ENCODE data around the gene ATP5MK. TPM values are rescaled to one million over a fixed set of nuclear protein-coding genes. Genes with fewer than 3 reads are reported as not detected.
A peak's percentile ranks its signal among the peaks of the same experiment; 100 is the strongest.
"Not testable (repeated sequence)": the region's sequence is repeated elsewhere in the genome, so short reads cannot be mapped to it uniquely, and the experiment has no call there.

Gene ATP5MK
- total and polyA plus RNA-seq, 9 donors, result 133 to 386 (median 193) TPM

GRCh38 chr10:103417601-103418000, 21.3 kb upstream of the ATP5MK start:
- H3K36me3 ChIP-seq, result no peaks in the 10 kb centered on the region
- no peaks in the 10 kb centered on the region for H3K27me3 ChIP-seq
- H3K4me3 ChIP-seq, result no peak overlapping the region
- intact Hi-C loops (cut with DNase I), result loop anchor here in 3 of 4 donors (2.0 to 10.0 kb wide), 3 partner anchors 67 to 267 kb away; no protein-coding TSS in a partner anchor
- TF ChIP-seq POLR2A (IDR thresholded peaks at IDR 0.05), result no peak
- TF ChIP-seq, protein P1, sequence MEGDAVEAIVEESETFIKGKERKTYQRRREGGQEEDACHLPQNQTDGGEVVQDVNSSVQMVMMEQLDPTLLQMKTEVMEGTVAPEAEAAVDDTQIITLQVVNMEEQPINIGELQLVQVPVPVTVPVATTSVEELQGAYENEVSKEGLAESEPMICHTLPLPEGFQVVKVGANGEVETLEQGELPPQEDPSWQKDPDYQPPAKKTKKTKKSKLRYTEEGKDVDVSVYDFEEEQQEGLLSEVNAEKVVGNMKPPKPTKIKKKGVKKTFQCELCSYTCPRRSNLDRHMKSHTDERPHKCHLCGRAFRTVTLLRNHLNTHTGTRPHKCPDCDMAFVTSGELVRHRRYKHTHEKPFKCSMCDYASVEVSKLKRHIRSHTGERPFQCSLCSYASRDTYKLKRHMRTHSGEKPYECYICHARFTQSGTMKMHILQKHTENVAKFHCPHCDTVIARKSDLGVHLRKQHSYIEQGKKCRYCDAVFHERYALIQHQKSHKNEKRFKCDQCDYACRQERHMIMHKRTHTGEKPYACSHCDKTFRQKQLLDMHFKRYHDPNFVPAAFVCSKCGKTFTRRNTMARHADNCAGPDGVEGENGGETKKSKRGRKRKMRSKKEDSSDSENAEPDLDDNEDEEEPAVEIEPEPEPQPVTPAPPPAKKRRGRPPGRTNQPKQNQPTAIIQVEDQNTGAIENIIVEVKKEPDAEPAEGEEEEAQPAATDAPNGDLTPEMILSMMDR (IDR thresholded peaks at IDR 0.05), result no peak
- TF ChIP-seq EP300 (IDR thresholded peaks at IDR 0.05), result no peak
- no peaks in the 10 kb centered on the region for H3K4me1 ChIP-seq (ENCODE audit: insufficient read depth)
- WGBS, 3 donors, result 73 to 83% (median 78%) methylated on average over 5 of the region's 5 CpGs
- no peak overlapping the region for H3K27ac ChIP-seq
- no peak for DNase-seq
- no peaks in the 10 kb centered on the region for H3K9me3 ChIP-seq

DNA sequence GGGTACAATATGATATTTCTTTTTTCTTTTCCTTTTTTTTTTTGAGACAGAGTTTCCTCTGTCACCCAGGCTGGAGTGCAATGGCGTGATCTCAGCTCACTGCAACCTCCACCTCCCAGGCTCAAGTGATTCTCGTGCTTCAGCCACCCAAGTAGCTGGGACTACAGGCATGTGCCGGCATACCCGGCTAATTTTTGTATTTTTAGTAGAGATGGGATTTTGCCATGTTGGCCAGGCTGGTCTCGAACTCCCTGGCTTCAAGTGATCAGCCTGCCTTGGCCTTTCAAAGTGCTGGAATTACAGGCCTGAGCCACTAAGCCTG, 20.8 kb upstream of the ATP5MK start:
- DNase-seq; H3K36me3 ChIP-seq; H3K27me3 ChIP-seq; H3K4me3 ChIP-seq; H3K27ac ChIP-seq; H3K9me3 ChIP-seq; H3K4me1 ChIP-seq (ENCODE audit: insufficient read depth): not testable (repeated sequence)
- intact Hi-C loops (cut with DNase I), result loop anchor here in 3 of 4 donors (2.0 to 10.0 kb wide), 3 partner anchors 68 to 268 kb away; no protein-coding TSS in a partner anchor
- 78 to 81% (median 79%) methylated on average over 5 of the region's 5 CpGs for WGBS, 3 donors

DNA sequence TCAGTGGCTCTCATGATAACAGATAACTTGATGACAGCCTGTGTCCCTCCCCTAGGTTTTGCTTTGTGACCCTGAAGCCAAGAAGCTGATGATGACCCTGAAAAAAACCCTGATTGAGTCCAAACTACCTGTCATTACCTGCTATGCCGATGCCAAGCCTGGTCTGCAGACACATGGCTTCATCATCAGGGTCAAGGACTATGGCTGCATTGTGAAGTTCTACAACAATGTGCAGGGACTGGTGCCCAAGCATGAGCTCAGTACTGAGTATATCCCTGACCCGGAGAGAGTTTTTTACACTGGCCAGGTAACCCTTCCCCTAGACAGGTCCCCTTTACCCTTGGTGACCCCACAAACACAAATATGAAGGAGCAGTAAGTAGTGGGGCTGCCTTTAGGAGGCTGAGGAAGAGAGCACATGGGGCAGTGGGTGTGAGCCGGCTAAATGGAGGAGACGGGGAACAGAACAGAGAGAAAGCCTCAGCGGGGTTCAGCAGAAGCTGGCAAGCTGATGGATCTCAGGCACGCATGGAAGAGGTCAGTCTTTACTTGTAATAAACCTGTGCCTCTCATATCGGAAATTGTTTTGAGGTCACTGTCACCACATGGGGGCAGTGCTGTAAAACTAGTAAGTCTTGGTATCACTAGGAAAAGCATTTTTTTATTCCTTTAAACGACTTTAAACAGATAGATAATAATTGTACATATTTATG, 20.3 kb upstream of the ATP5MK start:
- intact Hi-C loops (cut with DNase I), result loop anchor here in 3 of 4 donors (2.0 to 10.0 kb wide), 3 partner anchors 68 to 268 kb away; no protein-coding TSS in a partner anchor
- no peak overlapping the region for H3K4me3 ChIP-seq
- H3K4me1 ChIP-seq (ENCODE audit: insufficient read depth), result no peaks in the 10 kb centered on the region
- H3K27ac ChIP-seq, result no peak overlapping the region
- no peaks in the 10 kb centered on the region for H3K9me3 ChIP-seq
- whole genome bisulfite sequencing, 3 donors, result 12 to 22% (median 20%) methylated on average over 8 of the region's 8 CpGs
- TF ChIP-seq, protein P1 (IDR thresholded peaks at IDR 0.05), result peak; percentile 77 to 84 (median 79)
- TF ChIP-seq EP300 (IDR thresholded peaks at IDR 0.05) (no peak), POLR2A (IDR thresholded peaks at IDR 0.05) (no peak)
- no peaks in the 10 kb centered on the region for H3K27me3 ChIP-seq
- H3K36me3 ChIP-seq, result no peaks in the 10 kb centered on the region
- DNase-seq, result peak; percentile 61 to 83 (median 68)

DNA sequence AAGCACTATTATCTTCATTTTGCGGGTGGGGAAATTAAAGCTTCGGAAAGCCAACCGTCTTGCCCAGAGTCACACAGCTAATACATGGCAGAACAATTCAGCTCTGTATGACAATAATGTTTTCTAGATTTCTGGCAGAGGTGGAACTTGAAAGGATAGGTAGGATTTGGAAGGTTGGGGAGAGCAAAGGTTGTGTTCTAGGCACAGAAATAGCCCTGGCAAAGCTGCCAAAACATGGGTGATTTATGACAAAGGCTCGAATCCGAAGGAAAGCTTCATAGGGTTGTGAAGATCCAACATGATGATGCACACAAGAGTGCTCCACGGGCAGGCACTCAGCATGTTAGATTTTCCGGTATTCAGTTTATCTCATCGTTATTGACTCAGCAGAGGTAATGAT, 19.3 kb upstream of the ATP5MK start:
- 55 to 65% (median 64%) methylated on average over 8 of the region's 8 CpGs for WGBS, 3 donors
- Histone ChIP-seq H3K9me3 (no peaks in the 10 kb centered on the region), H3K36me3 (no peaks in the 10 kb centered on the region), H3K27ac (no peak overlapping the region), H3K4me1 (ENCODE audit: insufficient read depth) (no peaks in the 10 kb centered on the region), H3K4me3 (no peak overlapping the region), H3K27me3 (no peaks in the 10 kb centered on the region)
- intact Hi-C loops (cut with DNase I), result loop anchor here in 1 of 4 donors (10.0 kb wide), 2 partner anchors 179 to 269 kb away; no protein-coding TSS in a partner anchor
- TF ChIP-seq, protein P1 (IDR thresholded peaks at IDR 0.05), result no peak
- no peak for TF ChIP-seq EP300 (IDR thresholded peaks at IDR 0.05)
- no peak for TF ChIP-seq POLR2A (IDR thresholded peaks at IDR 0.05)
- DNase-seq, result no peak

- Histone ChIP-seq H3K9me3 (no peaks in the 10 kb centered on the region), H3K36me3 (no peaks in the 10 kb centered on the region), H3K4me3 (no peak overlapping the region), H3K4me1 (ENCODE audit: insufficient read depth) (no peaks in the 10 kb centered on the region), H3K27ac (no peak overlapping the region), H3K27me3 (no peaks in the 10 kb centered on the region)
- intact Hi-C loops (cut with DNase I), result loop anchor here in 1 of 4 donors (10.0 kb wide), 2 partner anchors 181 to 271 kb away; no protein-coding TSS in a partner anchor
- DNase-seq, result no peak
- no peak for TF ChIP-seq POLR2A (IDR thresholded peaks at IDR 0.05)
- TF ChIP-seq, protein P1 (IDR thresholded peaks at IDR 0.05), result no peak
- no peak for TF ChIP-seq EP300 (IDR thresholded peaks at IDR 0.05)
- WGBS, 3 donors, result 83 to 92% (median 90%) methylated on average over 2 of the region's 2 CpGs
These were observed 17.3 kb upstream of the ATP5MK start for GRCh38 chr10:103413564-103413963.

Measured in ovary (tissue), 9 donors.